HL-60/S4 (cell line): ENCODE results near the gene FHIP2A.
"Not testable (repeated sequence)": the region's sequence is repeated elsewhere in the genome, so short reads cannot be mapped to it uniquely, and the experiment has no call there.

Experiments used
- in situ Hi-C: fragments of 300-500 bp; cut with MboI; formaldehyde crosslinking; loops from 2 replicates; pipeline ENCODE4 v1.14.3; 2022; ENCODE audit warnings: low sequenced_read_pairs

Gene FHIP2A

GRCh38 chr10:114821293-114821914 lies at the start of gene FHIP2A:
Gene FHIP2A, plus strand, starts transcription at chr10:114821780. Its CDS starts 299 bp downstream, at chr10:114822079.
- in situ Hi-C loops: no loop called here

GRCh38 chr10:114772496-114773196 lies 48.9 kb upstream of the FHIP2A start:
- in situ Hi-C loops: no loop called here

GRCh38 chr10:114773197-114773532 lies 48.4 kb upstream of the FHIP2A start:
- in situ Hi-C loops: no loop called here

GRCh38 chr10:114775082-114775481 lies 46.5 kb upstream of the FHIP2A start:
- in situ Hi-C loops: not testable (repeated sequence)

GRCh38 chr10:114777415-114777814 lies 44.2 kb upstream of the FHIP2A start:
- in situ Hi-C loops: no loop called here

- in situ Hi-C loops: no loop called here
These were observed 41.6 kb upstream of the FHIP2A start for GRCh38 chr10:114779803-114780576.

- in situ Hi-C loops: no loop called here
These were observed 40.9 kb upstream of the FHIP2A start for GRCh38 chr10:114780577-114781184.

- in situ Hi-C loops: no loop called here
These were observed 38.9 kb upstream of the FHIP2A start for GRCh38 chr10:114782666-114783065.

GRCh38 chr10:114783686-114784085 lies 37.9 kb upstream of the FHIP2A start:
- in situ Hi-C loops: no loop called here

- in situ Hi-C loops: not testable (repeated sequence)
These were observed 35.1 kb upstream of the FHIP2A start for GRCh38 chr10:114786492-114786891.

GRCh38 chr10:114787131-114787530 lies 34.4 kb upstream of the FHIP2A start:
- in situ Hi-C loops: not testable (repeated sequence)

- in situ Hi-C loops: no loop called here
These were observed 29.8 kb upstream of the FHIP2A start for GRCh38 chr10:114791768-114792167.

- in situ Hi-C loops: no loop called here
These were observed 26.5 kb upstream of the FHIP2A start for GRCh38 chr10:114795039-114795438.

GRCh38 chr10:114800361-114800760 lies 21.2 kb upstream of the FHIP2A start:
- in situ Hi-C loops: no loop called here

- in situ Hi-C loops: no loop called here
These were observed 20.2 kb upstream of the FHIP2A start for GRCh38 chr10:114801411-114801813.

GRCh38 chr10:114802177-114802576 lies 19.4 kb upstream of the FHIP2A start:
- in situ Hi-C loops: no loop called here

- in situ Hi-C loops: no loop called here
These were observed 14.8 kb upstream of the FHIP2A start for GRCh38 chr10:114806562-114807391.

GRCh38 chr10:114808982-114809381 lies 12.6 kb upstream of the FHIP2A start:
- in situ Hi-C loops: no loop called here

- in situ Hi-C loops: no loop called here
These were observed 10.7 kb upstream of the FHIP2A start for GRCh38 chr10:114810926-114811325.

- in situ Hi-C loops: no loop called here
These were observed 9.7 kb upstream of the FHIP2A start for GRCh38 chr10:114811862-114812261.

GRCh38 chr10:114815791-114816190 lies 5.8 kb upstream of the FHIP2A start:
- in situ Hi-C loops: no loop called here
